Measurements from ENCODE around the gene HOXB7.

DNA sequence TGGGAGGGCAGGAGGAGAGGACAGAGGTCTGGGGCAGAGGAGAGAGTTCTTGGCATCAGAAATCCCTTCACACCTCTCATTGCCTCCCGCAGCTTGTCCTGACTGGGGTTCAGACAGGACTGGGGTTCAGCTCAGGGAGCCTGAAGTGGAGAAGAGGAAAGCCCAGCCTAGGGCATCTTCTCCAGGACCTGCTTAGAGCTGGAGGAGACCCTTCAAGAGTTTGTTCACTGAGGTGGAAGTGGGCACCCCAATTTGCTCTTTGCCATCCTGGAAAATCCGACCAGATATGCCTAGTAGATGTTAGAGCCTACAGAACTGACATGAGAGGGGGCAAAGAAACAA is 22.8 kb downstream of the HOXB7 start:
- TF ChIP-seq POLR2AphosphoS5 (IDR thresholded peaks at IDR 0.05; ENCODE audit: low read depth) (no peak), EZH2 (IDR thresholded peaks at IDR 0.05; ENCODE audit: low read depth, unreplicated experiment) (peak; percentile 46), EZH2phosphoT487 (IDR thresholded peaks at IDR 0.05; ENCODE audit: unreplicated experiment) (no peak), ZNF331 (CRISPR knock-in tag; IDR thresholded peaks at IDR 0.05; ENCODE audit: low read depth) (no peak), NANOG (IDR thresholded peaks at IDR 0.05; ENCODE audit: borderline replicate concordance) (no peak), ZNF114 (CRISPR knock-in tag; IDR thresholded peaks at IDR 0.05) (no peak)
- TF ChIP-seq, protein P1, sequence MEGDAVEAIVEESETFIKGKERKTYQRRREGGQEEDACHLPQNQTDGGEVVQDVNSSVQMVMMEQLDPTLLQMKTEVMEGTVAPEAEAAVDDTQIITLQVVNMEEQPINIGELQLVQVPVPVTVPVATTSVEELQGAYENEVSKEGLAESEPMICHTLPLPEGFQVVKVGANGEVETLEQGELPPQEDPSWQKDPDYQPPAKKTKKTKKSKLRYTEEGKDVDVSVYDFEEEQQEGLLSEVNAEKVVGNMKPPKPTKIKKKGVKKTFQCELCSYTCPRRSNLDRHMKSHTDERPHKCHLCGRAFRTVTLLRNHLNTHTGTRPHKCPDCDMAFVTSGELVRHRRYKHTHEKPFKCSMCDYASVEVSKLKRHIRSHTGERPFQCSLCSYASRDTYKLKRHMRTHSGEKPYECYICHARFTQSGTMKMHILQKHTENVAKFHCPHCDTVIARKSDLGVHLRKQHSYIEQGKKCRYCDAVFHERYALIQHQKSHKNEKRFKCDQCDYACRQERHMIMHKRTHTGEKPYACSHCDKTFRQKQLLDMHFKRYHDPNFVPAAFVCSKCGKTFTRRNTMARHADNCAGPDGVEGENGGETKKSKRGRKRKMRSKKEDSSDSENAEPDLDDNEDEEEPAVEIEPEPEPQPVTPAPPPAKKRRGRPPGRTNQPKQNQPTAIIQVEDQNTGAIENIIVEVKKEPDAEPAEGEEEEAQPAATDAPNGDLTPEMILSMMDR (conservative IDR thresholded peaks at IDR 0.05; ENCODE audit: low read depth in 2 of 2), result no peak
- TF ChIP-seq, protein P2, sequence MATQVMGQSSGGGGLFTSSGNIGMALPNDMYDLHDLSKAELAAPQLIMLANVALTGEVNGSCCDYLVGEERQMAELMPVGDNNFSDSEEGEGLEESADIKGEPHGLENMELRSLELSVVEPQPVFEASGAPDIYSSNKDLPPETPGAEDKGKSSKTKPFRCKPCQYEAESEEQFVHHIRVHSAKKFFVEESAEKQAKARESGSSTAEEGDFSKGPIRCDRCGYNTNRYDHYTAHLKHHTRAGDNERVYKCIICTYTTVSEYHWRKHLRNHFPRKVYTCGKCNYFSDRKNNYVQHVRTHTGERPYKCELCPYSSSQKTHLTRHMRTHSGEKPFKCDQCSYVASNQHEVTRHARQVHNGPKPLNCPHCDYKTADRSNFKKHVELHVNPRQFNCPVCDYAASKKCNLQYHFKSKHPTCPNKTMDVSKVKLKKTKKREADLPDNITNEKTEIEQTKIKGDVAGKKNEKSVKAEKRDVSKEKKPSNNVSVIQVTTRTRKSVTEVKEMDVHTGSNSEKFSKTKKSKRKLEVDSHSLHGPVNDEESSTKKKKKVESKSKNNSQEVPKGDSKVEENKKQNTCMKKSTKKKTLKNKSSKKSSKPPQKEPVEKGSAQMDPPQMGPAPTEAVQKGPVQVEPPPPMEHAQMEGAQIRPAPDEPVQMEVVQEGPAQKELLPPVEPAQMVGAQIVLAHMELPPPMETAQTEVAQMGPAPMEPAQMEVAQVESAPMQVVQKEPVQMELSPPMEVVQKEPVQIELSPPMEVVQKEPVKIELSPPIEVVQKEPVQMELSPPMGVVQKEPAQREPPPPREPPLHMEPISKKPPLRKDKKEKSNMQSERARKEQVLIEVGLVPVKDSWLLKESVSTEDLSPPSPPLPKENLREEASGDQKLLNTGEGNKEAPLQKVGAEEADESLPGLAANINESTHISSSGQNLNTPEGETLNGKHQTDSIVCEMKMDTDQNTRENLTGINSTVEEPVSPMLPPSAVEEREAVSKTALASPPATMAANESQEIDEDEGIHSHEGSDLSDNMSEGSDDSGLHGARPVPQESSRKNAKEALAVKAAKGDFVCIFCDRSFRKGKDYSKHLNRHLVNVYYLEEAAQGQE (IDR thresholded peaks at IDR 0.05; ENCODE audit: unreplicated experiment), result no peak

All from GM23338 (cell line).